ENCODE measurements around the gene CLEC2L.
A peak's percentile ranks its signal among the peaks of the same experiment; 100 is the strongest.
"Not testable (repeated sequence)": the region's sequence is repeated elsewhere in the genome, so short reads cannot be mapped to it uniquely, and the experiment has no call there.

Gene CLEC2L

DNA sequence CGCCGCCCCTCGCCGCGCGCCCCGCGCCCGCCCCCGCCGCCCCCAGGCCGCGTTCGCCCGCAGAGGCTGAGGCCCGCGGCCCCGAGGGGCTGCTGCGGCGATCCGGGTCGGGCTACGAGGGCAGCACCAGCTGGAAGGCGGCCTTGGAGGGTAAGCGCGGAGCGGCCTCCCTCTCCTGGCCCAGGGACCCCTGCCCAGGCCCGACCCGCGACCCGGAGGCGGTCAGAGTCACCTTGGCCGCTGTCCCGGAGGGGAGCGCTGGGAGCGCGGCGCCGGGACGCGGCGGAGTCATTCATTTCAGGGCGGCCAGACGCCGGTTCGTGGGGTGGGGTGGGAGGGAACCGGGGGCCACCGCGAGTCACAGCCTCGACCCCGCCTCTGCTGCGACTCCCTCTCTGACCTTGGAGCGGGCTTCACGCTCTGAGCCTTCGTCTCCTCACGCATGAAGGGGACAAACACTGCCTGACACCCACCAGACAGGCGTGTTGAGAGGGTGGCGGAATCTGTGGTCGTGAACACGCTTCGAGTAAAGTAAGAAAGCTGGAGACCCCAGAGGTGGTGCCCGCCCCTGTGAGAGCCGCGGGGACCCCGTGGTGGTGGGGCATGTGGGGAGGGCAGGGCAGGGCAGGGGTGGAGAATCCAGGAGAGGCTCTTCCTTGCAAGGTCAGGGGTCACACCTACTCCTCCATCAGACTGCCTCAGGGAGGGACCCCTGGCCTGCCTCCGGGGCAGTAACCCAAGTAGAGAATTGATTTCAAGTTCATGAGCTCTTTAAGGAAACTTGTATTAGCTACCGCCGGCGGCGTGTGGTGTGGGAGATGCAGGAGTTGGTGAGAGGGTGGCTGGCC, 707 bp downstream of the CLEC2L start:
- DNase-seq (ENCODE audit: low read depth), result no peak

DNA sequence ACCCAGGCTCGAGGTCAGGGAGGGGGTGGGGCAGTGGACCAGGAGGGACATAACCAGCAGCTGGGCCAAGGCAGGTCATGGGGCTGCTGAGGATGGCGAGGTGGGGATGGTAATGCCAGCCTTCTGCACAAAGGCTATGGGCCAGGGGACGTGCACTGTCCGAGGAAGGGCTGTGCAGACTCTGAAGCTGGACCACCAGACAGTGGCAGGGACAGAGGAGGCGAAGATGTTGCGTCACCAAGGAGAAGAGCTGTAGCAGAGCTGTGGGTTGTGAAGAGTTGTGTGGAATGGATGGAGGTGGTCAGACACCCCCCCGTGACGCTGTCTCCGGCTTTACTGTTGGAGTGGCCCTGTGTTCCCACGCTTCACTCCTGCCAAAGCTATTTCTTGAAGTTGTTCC, 1.8 kb downstream of the CLEC2L start:
- DNase-seq (ENCODE audit: low read depth), result no peak

DNA sequence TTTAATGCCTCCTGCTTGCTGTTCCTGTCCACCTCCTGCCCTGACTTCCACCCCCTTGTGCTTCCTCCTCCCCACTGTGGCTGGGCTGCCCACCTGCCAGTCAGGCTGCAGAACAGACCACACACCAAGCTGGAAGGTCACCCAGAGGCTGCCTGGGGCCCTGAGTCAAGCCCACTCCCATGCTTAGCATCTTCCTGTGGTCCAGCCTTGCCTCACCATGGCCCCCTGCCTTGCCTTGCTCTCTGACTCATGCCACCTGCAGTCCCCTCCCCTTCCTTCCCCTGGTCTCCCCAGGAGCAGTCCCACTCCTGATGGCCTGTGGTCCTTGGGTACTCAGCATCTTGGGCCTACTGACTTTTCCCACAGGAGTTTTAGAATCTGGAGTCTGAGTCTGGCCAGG, 2.3 kb downstream of the CLEC2L start:
- no peak for DNase-seq (ENCODE audit: low read depth)

DNA sequence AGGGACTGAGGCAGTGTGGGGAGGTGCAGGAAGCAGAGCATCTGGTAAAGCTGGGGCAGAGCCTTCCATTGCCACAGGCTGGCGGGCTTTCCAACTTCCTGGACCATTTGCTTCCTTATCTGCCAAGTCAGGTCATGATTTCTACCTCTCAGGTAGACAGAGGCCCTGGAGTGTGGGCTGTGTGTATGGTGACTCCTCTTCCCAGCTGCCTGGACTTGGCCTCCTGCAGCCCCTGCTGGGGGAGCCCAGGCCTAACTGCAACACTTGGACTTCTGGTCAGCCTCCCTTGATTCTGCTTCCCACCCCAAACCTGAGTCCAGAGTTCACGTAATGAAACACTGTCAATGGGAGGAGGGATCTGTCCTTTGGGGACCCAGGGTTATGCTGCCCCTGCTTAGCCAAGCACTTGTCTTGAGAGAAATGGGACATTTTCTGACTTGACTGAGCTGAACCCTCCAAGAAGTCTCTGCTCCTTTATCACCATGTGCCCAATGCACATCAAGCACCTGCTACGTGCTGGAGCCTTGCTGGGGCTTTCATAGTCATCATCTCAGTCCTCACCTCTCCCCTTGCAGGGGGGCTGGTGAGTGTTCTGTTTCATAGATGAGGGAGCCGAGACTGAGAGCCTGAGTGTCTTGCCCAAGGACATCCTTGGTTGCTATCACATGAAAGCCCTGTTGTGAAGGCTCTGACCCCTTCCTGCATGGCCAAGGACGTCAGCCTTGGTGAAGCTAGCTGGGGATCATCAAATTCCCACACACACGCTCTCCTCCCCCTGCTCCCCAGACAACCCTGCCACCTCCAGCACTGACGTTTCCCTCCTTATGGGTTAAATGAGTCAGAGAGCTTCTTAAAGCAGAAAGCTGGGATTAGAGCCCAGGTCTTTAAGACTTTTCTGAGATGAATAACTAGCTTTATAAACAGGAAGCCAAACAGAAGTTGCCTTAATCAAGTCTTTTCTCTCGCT, 3.4 kb downstream of the CLEC2L start:
- DNase-seq (ENCODE audit: low read depth), result peak; percentile 28

DNA sequence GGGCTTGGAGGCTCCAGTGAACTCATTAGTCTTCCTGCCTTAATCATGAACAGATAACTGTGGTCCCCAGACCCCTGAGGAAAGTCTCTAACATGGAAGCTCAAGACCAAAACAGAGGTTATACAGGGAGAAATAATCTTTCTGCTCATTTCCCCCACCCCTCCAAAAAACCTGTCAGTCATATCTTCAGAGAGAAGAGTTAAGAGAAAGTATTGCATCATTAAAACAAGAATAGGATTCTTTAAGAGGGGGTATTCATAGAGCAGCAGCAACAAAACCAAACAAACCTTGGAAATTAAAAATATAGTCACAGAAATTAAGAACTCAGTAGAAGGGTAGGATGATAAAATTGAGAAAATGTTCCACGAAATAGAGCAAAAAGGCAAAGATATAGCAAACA, 7.6 kb downstream of the CLEC2L start:
- no peak for DNase-seq (ENCODE audit: low read depth)

DNA sequence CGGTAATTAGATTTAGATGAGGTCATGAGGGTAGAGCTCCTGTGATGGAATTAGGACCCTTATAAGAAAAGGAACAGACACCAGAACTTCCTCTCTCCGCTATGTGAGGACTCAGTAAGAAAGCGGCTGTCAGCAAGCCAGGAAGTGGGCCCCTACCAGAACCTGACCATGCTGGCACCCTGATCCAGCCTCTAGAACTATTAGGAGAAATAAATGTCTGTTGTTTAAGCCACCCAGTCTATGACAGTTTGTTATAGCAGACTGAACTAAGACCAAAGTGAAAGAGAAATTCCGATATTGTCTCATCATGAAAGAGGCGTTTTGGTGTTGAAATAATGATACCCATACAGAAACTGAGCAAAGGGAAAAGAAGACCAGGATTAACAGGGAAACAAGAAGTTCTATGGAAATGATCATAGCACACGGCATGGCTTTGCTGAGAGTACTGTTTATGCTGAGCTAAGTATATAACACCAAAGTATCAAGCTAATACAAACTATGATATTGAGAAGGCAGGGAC, 9.2 kb downstream of the CLEC2L start:
- DNase-seq (ENCODE audit: low read depth), result no peak

DNA sequence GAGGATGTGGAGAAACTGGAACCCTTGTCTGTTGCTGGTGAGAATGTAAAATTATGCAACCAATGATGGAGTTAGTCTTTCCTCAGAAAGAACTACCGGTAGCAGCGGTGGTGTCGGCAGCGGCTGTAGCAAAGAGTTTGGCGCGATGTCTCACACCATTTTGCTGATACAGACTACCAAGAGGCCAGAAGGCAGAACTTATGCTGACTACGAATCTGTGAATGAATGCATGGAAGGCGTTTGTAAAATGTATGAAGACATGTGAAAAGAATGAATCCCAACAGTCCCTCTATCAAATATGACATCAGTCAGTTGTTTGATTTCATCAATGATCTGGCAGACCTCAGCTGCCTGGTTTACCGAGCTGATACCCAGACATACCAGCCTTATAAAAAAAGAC, 10.6 kb downstream of the CLEC2L start:
- no peak for DNase-seq (ENCODE audit: low read depth)

DNA sequence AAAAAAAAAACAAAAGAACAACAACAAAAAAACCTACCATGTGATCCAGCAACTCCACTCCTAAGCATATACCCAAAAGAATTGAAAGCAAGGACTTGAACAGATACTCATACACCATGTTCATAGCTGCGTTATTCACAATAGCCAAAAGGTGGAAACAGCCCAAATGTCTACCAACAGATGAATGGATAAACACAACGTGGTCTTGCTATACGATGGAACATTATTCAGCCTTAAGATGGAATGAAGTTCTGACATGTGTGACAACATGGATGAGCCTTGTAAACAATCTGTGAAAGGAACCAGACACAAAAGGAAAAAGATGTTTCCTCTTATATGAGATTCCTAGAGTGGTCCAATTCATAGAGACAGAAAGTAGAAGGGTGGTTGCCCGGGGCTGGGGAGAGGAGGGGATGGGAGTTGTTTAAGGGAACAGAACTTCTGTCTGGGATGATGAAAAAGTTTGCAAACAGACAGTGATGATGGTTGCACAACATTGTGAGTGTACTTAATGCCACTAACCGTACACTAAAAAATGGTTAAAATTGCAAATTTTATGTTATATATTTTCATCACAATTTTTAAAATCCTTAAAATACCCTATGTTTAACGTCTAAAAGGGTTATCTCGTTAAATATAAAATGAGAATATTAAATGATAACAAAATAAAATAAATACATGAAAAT, 11.6 kb downstream of the CLEC2L start:
- no peak for DNase-seq (ENCODE audit: low read depth)

DNA sequence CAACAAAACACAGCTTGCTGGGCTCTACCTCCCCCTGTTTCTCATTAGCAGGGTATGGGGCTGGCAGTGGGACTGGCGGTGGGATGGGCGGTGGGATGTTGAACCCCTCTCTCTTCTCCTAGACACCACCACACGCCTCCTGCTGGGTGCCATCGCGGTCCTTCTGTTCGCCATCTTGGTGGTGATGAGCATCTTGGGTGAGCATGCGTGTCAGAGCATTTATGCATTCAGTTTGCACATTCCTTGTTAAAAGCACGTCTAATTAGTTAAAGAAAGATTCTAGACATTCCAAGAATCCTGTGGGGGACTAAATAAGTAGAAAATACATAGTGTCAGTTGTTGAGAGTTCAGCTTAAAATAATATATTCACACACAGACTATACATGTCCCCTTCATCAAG, 12.7 kb downstream of the CLEC2L start:
- no peak for DNase-seq (ENCODE audit: low read depth)

DNA sequence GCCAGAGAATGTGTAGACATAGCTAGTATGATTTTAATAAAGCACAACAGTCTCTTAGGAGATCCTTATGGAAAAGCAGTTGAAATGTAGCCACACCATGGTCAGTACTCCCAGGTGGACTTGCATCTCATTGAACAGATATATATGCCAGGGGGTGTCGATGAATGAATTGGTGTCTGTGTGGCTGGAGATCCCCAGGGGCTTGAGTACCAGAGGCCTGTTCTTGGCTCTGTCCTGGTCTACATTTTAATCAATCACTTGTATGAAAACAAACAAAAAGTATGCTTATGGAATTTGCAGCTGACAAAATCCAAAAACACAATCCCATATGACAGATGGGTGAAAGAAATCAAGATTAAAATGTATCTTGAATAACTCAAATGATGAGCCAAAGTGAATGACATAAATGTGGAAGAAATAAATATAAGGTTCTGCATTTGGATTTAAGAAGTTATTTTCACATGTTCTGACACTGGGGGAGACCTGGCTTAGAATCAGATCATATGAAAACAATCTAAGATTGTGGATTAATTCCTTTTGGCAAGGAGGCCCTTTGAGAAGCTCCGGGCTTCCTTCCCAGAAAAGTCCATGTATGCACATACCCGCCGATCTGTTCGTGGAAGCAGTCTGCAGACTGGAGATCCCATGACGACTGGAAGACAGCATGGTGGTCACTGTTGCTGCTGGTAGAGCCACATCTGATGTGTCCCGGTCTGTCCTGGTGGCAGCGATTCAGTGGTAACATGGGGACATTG, 15.6 kb downstream of the CLEC2L start:
- no peak for DNase-seq (ENCODE audit: low read depth)

DNA sequence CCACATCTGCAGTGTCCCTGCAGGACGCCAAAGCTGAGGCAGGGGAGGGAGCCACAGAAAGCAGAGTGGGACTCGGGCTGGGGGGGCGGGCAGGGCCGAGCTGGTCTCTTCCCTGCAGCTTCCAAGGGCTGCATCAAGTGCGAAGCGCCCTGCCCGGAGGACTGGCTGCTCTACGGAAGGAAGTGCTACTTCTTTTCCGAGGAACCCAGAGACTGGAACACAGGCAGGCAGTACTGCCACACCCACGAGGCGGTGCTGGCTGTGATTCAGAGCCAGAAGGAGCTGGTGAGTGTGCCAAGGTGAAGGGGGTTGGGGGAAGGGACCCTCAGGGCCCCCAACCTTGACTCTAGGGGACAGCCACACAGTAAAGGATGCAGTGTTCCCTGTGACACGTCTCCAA, 16.7 kb downstream of the CLEC2L start:
- DNase-seq (ENCODE audit: low read depth), result no peak

DNA sequence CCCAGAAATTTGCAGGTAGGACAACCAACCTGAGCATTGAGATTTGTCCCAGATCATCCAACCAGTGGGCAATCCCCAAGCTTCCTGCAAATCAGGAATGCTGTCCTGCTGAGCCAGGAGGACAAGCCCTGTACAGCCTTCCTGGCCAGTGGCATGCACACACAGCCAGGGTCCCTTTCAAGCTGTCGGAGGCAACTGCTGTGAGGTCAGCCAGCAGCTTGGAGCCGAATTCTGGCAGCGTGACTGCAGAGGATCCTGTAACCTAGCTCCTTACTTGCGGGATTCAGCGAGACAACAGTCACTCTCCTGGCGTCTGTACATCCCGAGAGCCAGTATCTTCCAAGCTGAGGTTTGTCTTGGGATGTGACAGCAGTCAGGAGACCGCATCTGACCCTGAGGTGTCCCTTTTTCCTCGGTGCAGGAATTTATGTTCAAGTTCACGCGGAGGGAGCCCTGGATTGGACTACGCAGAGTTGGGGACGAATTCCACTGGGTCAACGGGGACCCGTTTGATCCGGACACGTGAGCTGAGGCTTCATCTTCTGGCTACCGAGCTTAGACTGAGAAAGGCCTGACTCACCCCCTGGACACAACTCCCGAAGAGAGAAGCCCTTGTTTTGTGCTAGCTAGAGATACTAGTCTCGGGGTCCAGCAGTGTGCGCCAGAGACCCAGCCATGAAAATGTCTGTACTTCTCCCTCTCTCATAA, 18.3 kb downstream of the CLEC2L start:
- DNase-seq (ENCODE audit: low read depth), result no peak

DNA sequence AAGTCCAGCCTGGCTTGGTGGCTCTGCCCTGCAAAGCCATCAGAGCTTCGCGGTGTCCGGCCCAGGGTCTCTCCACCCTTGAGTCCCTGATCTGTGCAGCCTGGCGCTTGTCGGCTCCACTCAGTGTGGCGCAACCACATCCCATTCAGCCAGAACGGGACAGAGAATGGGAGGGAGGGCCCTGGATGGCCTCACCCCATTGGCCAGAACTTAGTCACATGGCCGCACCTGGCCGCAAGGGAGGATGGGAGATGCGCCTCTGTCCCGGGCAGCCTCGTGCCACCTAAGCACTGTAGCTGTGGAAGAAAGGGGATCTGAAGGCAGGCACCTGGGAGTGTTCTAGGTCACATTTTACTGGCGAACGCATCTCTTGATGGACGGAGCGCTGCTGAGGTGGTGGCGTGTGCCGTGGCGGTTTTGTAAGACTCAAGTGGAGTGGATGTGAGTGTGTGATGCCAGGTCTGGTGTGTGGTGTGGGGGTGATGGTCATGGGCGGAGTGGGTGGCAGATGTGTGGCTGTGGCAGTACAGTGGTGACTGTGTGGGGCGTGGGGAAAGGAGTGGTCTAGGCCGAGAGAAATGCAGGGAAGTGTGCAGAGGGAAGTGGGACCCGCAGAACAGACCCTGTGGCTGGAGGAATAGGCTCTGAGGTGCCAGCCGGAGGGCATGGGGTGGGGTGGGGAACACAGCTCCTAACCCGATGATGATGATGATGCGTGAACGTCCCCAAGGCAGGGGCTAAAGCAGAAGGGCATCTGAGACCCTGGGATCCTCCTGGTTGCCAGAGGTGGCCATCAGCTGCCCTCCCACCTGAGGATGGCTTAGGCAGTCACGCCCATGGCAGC, 19.0 kb downstream of the CLEC2L start:
- DNase-seq (ENCODE audit: low read depth), result no peak

DNA sequence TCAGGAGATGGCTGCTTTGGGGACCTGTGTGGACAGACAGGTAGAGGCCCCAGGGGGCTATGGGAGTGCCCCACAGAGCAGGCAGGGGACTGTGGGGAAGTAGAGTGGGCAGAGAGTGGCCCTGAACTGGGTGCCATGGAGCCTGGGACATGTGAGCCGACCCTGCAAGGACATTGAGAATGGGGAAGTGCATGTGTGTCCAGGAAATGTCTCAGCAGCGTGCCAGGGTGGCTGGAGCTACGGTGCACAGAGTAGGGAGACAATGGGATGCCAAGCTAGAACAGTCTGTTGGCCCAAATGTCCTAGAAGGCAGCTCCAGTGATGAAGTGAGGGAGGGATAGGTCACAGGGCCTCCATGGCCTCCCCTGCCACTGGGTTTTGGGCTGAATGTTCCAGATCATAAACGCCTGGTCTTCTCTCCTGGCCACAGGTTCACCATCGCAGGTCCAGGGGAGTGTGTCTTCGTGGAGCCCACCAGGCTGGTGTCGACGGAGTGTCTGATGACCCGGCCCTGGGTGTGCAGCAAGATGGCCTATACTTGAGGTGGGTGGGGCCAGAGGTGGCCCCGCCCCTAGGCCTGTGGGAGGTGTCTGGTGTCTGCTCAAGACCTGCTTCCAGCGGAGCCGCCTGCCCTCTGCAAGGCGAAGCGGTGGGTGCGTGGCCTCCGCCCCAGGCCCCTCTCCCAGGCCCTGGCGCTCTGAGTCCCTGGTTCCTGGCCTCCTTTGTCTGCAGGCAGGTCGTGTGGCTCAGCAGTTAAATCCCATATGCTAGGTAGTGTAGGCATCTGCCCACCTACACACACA, 20.5 kb downstream of the CLEC2L start:
- DNase-seq (ENCODE audit: low read depth), result no peak

DNA sequence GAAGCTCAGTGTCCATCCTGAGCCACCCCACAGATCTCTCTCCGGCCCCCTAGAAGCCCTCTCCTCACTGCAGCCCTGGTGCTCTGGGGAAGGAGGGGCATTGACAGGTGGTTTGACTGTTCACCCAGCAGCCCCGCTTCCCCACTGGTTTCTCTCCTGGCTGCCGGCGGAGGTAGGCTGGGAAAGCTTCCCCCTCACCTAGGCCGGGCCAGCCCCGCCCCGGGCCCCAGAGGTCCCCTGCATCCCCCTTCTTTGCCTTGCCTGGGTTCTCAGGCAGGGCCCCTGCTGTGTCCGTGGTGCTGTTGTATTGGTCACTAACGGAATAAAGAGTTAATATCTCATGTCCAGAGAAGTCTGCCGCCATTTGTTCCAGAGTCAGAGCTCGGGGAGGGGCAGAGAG, 21.2 kb downstream of the CLEC2L start:
- DNase-seq (ENCODE audit: low read depth), result no peak

DNA sequence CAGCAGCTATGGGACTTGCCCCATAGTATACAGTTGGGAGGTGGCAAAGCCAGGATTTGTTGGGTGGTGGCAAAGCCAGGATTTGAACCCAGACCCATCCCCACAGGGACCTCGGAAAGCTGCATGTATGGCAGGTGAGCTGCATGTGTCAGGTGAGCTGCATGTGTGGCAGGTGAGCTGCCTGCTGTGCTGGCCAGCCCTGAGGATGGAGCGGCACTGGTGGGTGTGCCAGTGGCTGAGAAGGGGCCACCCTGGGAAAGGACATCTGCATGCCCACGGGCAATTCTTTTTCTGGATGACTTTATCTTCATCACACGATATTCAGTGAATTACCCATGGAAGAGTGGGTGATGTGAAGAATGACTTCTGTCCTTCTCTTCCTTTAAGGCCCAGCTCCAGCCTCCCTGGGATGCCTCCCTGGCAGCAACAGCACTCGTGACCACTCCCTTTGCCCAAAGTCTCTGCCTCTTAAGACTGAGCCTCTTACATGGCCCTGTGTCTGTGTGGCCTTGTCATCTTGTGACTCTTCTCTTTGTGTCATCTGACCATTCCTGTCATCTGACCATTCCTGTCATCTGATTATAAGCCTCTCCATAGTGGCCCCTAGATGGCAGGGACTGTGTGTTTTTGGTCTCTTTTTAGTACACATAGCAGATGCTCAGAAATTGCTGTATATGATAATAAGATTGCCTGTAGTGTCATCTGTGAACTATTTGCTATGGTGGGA, 25.0 kb downstream of the CLEC2L start:
- DNase-seq (ENCODE audit: low read depth), result no peak

DNA sequence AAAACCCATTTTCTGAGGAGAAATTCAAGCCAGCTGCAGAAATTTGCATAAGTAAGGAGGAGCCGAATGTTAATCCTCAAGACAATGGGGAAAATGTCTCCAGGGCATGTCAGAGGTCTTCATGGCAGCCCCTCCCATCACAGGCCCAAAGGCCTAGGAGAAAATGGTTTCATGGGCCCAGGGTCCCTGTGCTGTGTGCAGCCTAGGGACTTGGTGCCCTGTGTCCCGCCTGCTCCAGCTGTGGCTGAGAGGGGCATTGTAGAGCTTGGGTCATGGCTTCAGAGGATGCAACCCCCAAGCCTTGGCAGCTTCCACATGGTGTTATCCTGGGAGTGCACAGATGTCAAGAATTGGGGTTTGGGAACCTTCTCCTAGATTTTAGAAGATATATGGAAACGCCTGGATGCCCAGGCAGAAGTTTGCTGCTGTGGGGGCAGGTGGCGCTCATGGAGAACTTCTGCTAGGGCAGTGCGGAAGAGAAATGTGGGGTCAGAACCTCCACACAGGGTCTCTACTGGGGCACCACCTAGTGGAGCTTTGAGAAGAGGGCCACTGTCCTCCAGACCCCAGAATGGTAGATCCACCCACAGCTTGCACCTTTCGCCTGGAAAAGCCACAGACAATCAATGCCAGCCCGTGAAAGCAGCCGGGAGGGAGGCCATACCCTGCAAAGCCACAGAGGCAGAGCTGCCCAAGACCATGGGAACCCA, 30.7 kb downstream of the CLEC2L start:
- DNase-seq (ENCODE audit: low read depth), result not testable (repeated sequence)
